Vagina (tissue), 2 donors: ENCODE results near the gene BICC1. TPM values are rescaled to one million over a fixed set of nuclear protein-coding genes. Genes with fewer than 3 reads are reported as not detected.

ENCODE experiments used
- DNase-seq, 2 donors: peaks; one replicate each; pipeline ENCODE4 v3.0.0-alpha.2; 2017; ENCODE audit errors: extremely low spot score in 2 of 2
- H3K27ac ChIP-seq: fragments of 200-600 bp; sonication (generic); one replicate; pipeline ENCODE4 v1.5.1; 2019
- H3K27me3 ChIP-seq: fragments of 200-600 bp; sonication (generic); one replicate; pipeline ENCODE4 v1.5.1; 2019
- H3K36me3 ChIP-seq, 2 donors: fragments of 200-600 bp; sonication (generic); one replicate each; pipeline ENCODE4 v1.5.1; 2017 to 2019
- H3K4me1 ChIP-seq: fragments of 200-600 bp; sonication (generic); one replicate; pipeline ENCODE4 v1.5.1; 2019
- H3K4me3 ChIP-seq, 2 donors: fragments of 200-600 bp; sonication (generic); 1 replicate in 1 of 2; 2 replicates in 1 of 2; pipeline ENCODE4 v1.5.1; 2016 to 2019
- H3K9me3 ChIP-seq: fragments of 200-600 bp; sonication (generic); one replicate; pipeline ENCODE4 v1.5.1; 2019
- CTCF ChIP-seq, 3 experiments: fragments of 450-650 bp in 2 of 3; fragments of 200-600 bp in 1 of 3; sonication (generic) in 1 of 3; IDR thresholded peaks; one replicate each; pipeline ENCODE4 v1.5.1; 2017 to 2019; ENCODE audit warnings: antibody characterized with exemption in 3 of 3, mild to moderate bottlenecking in 2 of 3, moderate library complexity in 2 of 3
- POLR2A ChIP-seq, 2 donors: fragments of 450-650 bp; IDR thresholded peaks; one replicate each; pipeline ENCODE4 v1.6.1; 2017; ENCODE audit warnings: antibody characterized with exemption in 2 of 2, mild to moderate bottlenecking in 2 of 2, moderate library complexity in 2 of 2
- POLR2AphosphoS5 ChIP-seq, 2 donors: sonication (generic); formaldehyde crosslinking; IDR thresholded peaks; one replicate each; pipeline ENCODE4 v1.9.0; 2017; ENCODE audit warnings: antibody characterized with exemption in 2 of 2, mild to moderate bottlenecking in 2 of 2, low read depth in 1 of 2; ENCODE audit not compliant: insufficient read depth in 1 of 2
- intact Hi-C: fragments of 100-400 bp; cut with DNase I; formaldehyde crosslinking; loops from one replicate; pipeline ENCODE4 v1.15.1; 2023
- total RNA-seq: library from RNA; depleted of rRNA; stranded (reverse); fragments of >200 nt; gene quantifications from one replicate; pipeline ENCODE4 v1.2.3, GENCODE V29; 2016

The BICC1 gene
- total RNA-seq, 1 donor from 2014 or later: 15.2 TPM

- Histone ChIP-seq H3K9me3 (no peaks in the 10 kb centered on the region), H3K27me3 (no peaks in the 10 kb centered on the region), H3K4me3 (no peak overlapping the region), H3K4me1 (no peaks in the 10 kb centered on the region), H3K36me3 (no peaks in the 10 kb centered on the region), H3K27ac (no peak overlapping the region)
- intact Hi-C loops: no loop called here
- no peak for DNase-seq
- TF ChIP-seq POLR2A (IDR thresholded peaks at IDR 0.05) (no peak), CTCF (IDR thresholded peaks at IDR 0.05) (no peak), POLR2AphosphoS5 (IDR thresholded peaks at IDR 0.05; ENCODE audit: insufficient read depth in 1 of 2, low read depth in 1 of 2) (no peak)
These were observed 194.2 kb downstream of the BICC1 start for GRCh38 chr10:58706836-58707235.

GRCh38 chr10:58712141-58712540, 199.5 kb downstream of the BICC1 start:
- no peaks in the 10 kb centered on the region for H3K9me3 ChIP-seq
- H3K4me1 ChIP-seq: no peaks in the 10 kb centered on the region
- intact Hi-C loops: no loop called here
- no peak for DNase-seq
- TF ChIP-seq POLR2AphosphoS5 (IDR thresholded peaks at IDR 0.05; ENCODE audit: insufficient read depth in 1 of 2, low read depth in 1 of 2) (no peak), POLR2A (IDR thresholded peaks at IDR 0.05) (no peak), CTCF (IDR thresholded peaks at IDR 0.05) (no peak)
- no peak overlapping the region for H3K4me3 ChIP-seq
- no peak overlapping the region for H3K27ac ChIP-seq
- no peaks in the 10 kb centered on the region for H3K27me3 ChIP-seq
- H3K36me3 ChIP-seq: no peaks in the 10 kb centered on the region

GRCh38 chr10:58712982-58713381, 200.3 kb downstream of the BICC1 start:
- Histone ChIP-seq H3K36me3 (no peaks in the 10 kb centered on the region), H3K4me1 (no peaks in the 10 kb centered on the region), H3K9me3 (no peaks in the 10 kb centered on the region), H3K27me3 (no peaks in the 10 kb centered on the region), H3K27ac (no peak overlapping the region), H3K4me3 (no peak overlapping the region)
- TF ChIP-seq POLR2AphosphoS5 (IDR thresholded peaks at IDR 0.05; ENCODE audit: insufficient read depth in 1 of 2, low read depth in 1 of 2) (no peak), POLR2A (IDR thresholded peaks at IDR 0.05) (no peak), CTCF (IDR thresholded peaks at IDR 0.05) (no peak)
- intact Hi-C loops: no loop called here
- DNase-seq: no peak

- intact Hi-C loops: no loop called here
- H3K27ac ChIP-seq: no peak overlapping the region
- H3K4me3 ChIP-seq: no peak overlapping the region
- no peak for DNase-seq
- no peaks in the 10 kb centered on the region for H3K27me3 ChIP-seq
- TF ChIP-seq CTCF (IDR thresholded peaks at IDR 0.05) (no peak), POLR2A (IDR thresholded peaks at IDR 0.05) (no peak), POLR2AphosphoS5 (IDR thresholded peaks at IDR 0.05; ENCODE audit: insufficient read depth in 1 of 2, low read depth in 1 of 2) (no peak)
- H3K9me3 ChIP-seq: no peaks in the 10 kb centered on the region
- no peaks in the 10 kb centered on the region for H3K36me3 ChIP-seq
- H3K4me1 ChIP-seq: no peaks in the 10 kb centered on the region
These were observed 201.7 kb downstream of the BICC1 start for GRCh38 chr10:58714409-58714808.

- no peak overlapping the region for H3K27ac ChIP-seq
- intact Hi-C loops: no loop called here
These were observed 202.4 kb downstream of the BICC1 start for GRCh38 chr10:58715061-58715460.

More at GRCh38 chr10:58715061-58715460, 202.4 kb downstream of the BICC1 start:
- H3K27me3 ChIP-seq: no peaks in the 10 kb centered on the region
- no peak overlapping the region for H3K4me3 ChIP-seq
- no peaks in the 10 kb centered on the region for H3K4me1 ChIP-seq
- no peak for DNase-seq
- H3K9me3 ChIP-seq: no peaks in the 10 kb centered on the region
- no peaks in the 10 kb centered on the region for H3K36me3 ChIP-seq
- no peak for TF ChIP-seq POLR2AphosphoS5 (IDR thresholded peaks at IDR 0.05; ENCODE audit: insufficient read depth in 1 of 2, low read depth in 1 of 2)
- TF ChIP-seq POLR2A (IDR thresholded peaks at IDR 0.05): no peak
- TF ChIP-seq CTCF (IDR thresholded peaks at IDR 0.05): no peak
